H4 (cell line): ENCODE data around the gene SEMA6A. TPM values are rescaled to one million over a fixed set of nuclear protein-coding genes. Genes with fewer than 3 reads are reported as not detected.
"Not testable (repeated sequence)": the region's sequence is repeated elsewhere in the genome, so short reads cannot be mapped to it uniquely, and the experiment has no call there.

Experiments used
- DNase-seq: peaks from one replicate; pipeline ENCODE4 v3.0.0-alpha.2; 2015; ENCODE audit warnings: low spot score
- total RNA-seq: library from RNA; depleted of rRNA; stranded (reverse); fragments of >200 nt; shearing (Covaris generic); gene quantifications from 2 replicates; pipeline ENCODE4 v1.2.3, GENCODE V29; 2014

Gene SEMA6A
- total RNA-seq, 1 experiment from 2014 or later = 1.5 TPM

GRCh38 chr5:116546743-116547124 is 27.9 kb downstream of the SEMA6A start:
- no peak for DNase-seq

GRCh38 chr5:116546033-116546742 is 28.4 kb downstream of the SEMA6A start:
- no peak for DNase-seq

- not testable (repeated sequence) for DNase-seq
These were observed 29.2 kb downstream of the SEMA6A start for GRCh38 chr5:116545465-116545864.

- no peak for DNase-seq
These were observed 29.9 kb downstream of the SEMA6A start for GRCh38 chr5:116544531-116545241.

GRCh38 chr5:116543501-116543900 is 31.1 kb downstream of the SEMA6A start:
- DNase-seq = peak; percentile 69

- DNase-seq = no peak
These were observed 32.0 kb downstream of the SEMA6A start for GRCh38 chr5:116542619-116543018.

- no peak for DNase-seq
These were observed 35.4 kb downstream of the SEMA6A start for GRCh38 chr5:116539222-116539621.

- DNase-seq = no peak
These were observed 38.1 kb downstream of the SEMA6A start for GRCh38 chr5:116536316-116537083.

- DNase-seq = no peak
These were observed 39.5 kb downstream of the SEMA6A start for GRCh38 chr5:116534964-116535651.

- no peak for DNase-seq
These were observed 41.7 kb downstream of the SEMA6A start for GRCh38 chr5:116532762-116533525.

GRCh38 chr5:116531635-116532034 is 43.0 kb downstream of the SEMA6A start:
- no peak for DNase-seq

- no peak for DNase-seq
These were observed 43.5 kb downstream of the SEMA6A start for GRCh38 chr5:116531117-116531516.

- DNase-seq = no peak
These were observed 44.3 kb downstream of the SEMA6A start for GRCh38 chr5:116530276-116530675.

GRCh38 chr5:116529615-116530014 is 45.0 kb downstream of the SEMA6A start:
- DNase-seq = no peak

- DNase-seq = no peak
These were observed 45.9 kb downstream of the SEMA6A start for GRCh38 chr5:116528519-116529234.

GRCh38 chr5:116527582-116527981 is 47.0 kb downstream of the SEMA6A start:
- DNase-seq = no peak

GRCh38 chr5:116525674-116526073 is 48.9 kb downstream of the SEMA6A start:
- no peak for DNase-seq

- no peak for DNase-seq
These were observed 49.7 kb downstream of the SEMA6A start for GRCh38 chr5:116524966-116525365.

- DNase-seq = no peak
These were observed 50.3 kb downstream of the SEMA6A start for GRCh38 chr5:116524051-116524904.

GRCh38 chr5:116523182-116523581 is 51.4 kb downstream of the SEMA6A start:
- not testable (repeated sequence) for DNase-seq
